Right lobe of liver (tissue), 6 donors: Measurements from ENCODE around the gene PCYT1B. TPM values are rescaled to one million over a fixed set of nuclear protein-coding genes. Genes with fewer than 3 reads are reported as not detected.

Experiments
- ATAC-seq, 4 donors: fragments of 200-7000 bp; cut with Tn5 transposase; one replicate each; pipeline ENCODE4 v1.9.1; 2020; ENCODE audit warnings: mild to moderate bottlenecking in 4 of 4, moderate library complexity in 4 of 4
- DNase-seq, 3 donors: peaks; one replicate each; pipeline ENCODE4 v3.0.0-alpha.2; 2020
- H3K27ac ChIP-seq, 3 donors: fragments of 200-600 bp; one replicate each; pipeline ENCODE4 v1.8.0; 2022
- H3K27me3 ChIP-seq, 2 donors: fragments of 200-600 bp; one replicate each; pipeline ENCODE4 v1.8.0; 2022
- H3K36me3 ChIP-seq, 4 donors: fragments of 200-600 bp; sonication (generic) in 1 of 4; one replicate each; pipeline versions ENCODE4 v1.5.1 to v1.8.0; 2017 to 2022; ENCODE audit warnings: control low read depth in 1 of 4
- H3K4me1 ChIP-seq, 4 donors: fragments of 200-600 bp; sonication (generic) in 1 of 4; one replicate each; pipeline versions ENCODE4 v1.5.1 to v1.8.0; 2017 to 2022; ENCODE audit warnings: control low read depth in 1 of 4
- H3K4me3 ChIP-seq, 3 donors: fragments of 200-600 bp; one replicate each; pipeline ENCODE4 v1.8.0; 2022
- H3K9me3 ChIP-seq, 4 donors: fragments of 200-600 bp; sonication (generic) in 1 of 4; one replicate each; pipeline versions ENCODE4 v1.5.1 to v1.8.0; 2017 to 2022; ENCODE audit warnings: control low read depth in 1 of 4
- CTCF ChIP-seq, 4 donors: fragments of 200-600 bp in 3 of 4; fragments of 450-650 bp in 1 of 4; IDR thresholded peaks; one replicate each; pipeline versions ENCODE4 v1.5.1 to v1.8.0; 2016 to 2022; ENCODE audit warnings: antibody characterized with exemption in 4 of 4, mild to moderate bottlenecking in 2 of 4
- POLR2A ChIP-seq: fragments of 450-650 bp; IDR thresholded peaks from one replicate; pipeline ENCODE4 v1.6.1; 2017; ENCODE audit warnings: antibody characterized with exemption, mild to moderate bottlenecking
- WGBS: methylation state at CpG from one replicate; pipeline ENCODE4 v1.1.6; 2018; ENCODE audit warnings: low coverage, low lambda C conversion rate; ENCODE audit not compliant: insufficient coverage; ENCODE audit errors: missing lambda C conversion rate; 5-methylcytosine and 5-hydroxymethylcytosine counted together
- intact Hi-C, 2 donors: fragments of 100-400 bp; cut with DNase I; formaldehyde crosslinking; loops; one replicate each; pipeline versions ENCODE4 v1.11.2 to v1.14.1; 2022
- total RNA-seq, 6 experiments: library from RNA; depleted of rRNA in 2 of 6; stranded (reverse); fragments of >200 nt in 2 of 6; fragmentation: NEBNext Ultra II Directional in 3 of 6; extraction: Animal tissue kit (Norgen Biotek cat#: 25700) in 3 of 6; gene quantifications; one replicate each; pipeline versions ENCODE4 v1.1.0 to v1.2.4, GENCODE V29; 2016 to 2023
- donor health status: DM: no; HTN: yes; CAD: no.
- donor health status: DM: no; HTN: no; CAD: no.
- donor health status: DM: no; HTN: no; CAD: no.
- donor health status: DM: no; HTN: yes; CAD: no.
- donor health status: DM: no; HTN: yes; CAD: no.

PCYT1B gene
- total RNA-seq, 6 experiments from 2014 or later = 0.04 to 0.20 (median 0.08) TPM; not detected in 2

GRCh38 chrX:24651783-24652182 is 4.6 kb upstream of the PCYT1B start:
- Histone ChIP-seq H3K4me3 (no peak overlapping the region), H3K36me3 (no peaks in the 10 kb centered on the region), H3K9me3 (no peaks in the 10 kb centered on the region), H3K4me1 (no peaks in the 10 kb centered on the region), H3K27me3 (no peaks in the 10 kb centered on the region), H3K27ac (no peak overlapping the region)
- 71% methylated on average over 2 of the region's 2 CpGs for WGBS
- intact Hi-C loops = no loop called here
- TF ChIP-seq POLR2A (no peak), CTCF (IDR thresholded peaks at IDR 0.05) (no peak)
- no peak for ATAC-seq
- no peak for DNase-seq

GRCh38 chrX:24648495-24648894 is 1.3 kb upstream of the PCYT1B start:
- H3K9me3 ChIP-seq = no peaks in the 10 kb centered on the region
- H3K4me1 ChIP-seq = no peaks in the 10 kb centered on the region
- intact Hi-C loops = no loop called here
- WGBS = 51% methylated on average over 6 of the region's 6 CpGs
- no peaks in the 10 kb centered on the region for H3K36me3 ChIP-seq
- no peak overlapping the region for H3K27ac ChIP-seq
- H3K4me3 ChIP-seq = no peak overlapping the region
- H3K27me3 ChIP-seq = no peaks in the 10 kb centered on the region
- no peak for DNase-seq
- TF ChIP-seq POLR2A = no peak
- TF ChIP-seq CTCF (IDR thresholded peaks at IDR 0.05) = no peak
- no peak for ATAC-seq

GRCh38 chrX:24646745-24647182 is 383 bp downstream of the PCYT1B start:
- no peaks in the 10 kb centered on the region for H3K36me3 ChIP-seq
- intact Hi-C loops = no loop called here
- no peaks in the 10 kb centered on the region for H3K4me1 ChIP-seq
- no peak overlapping the region for H3K27ac ChIP-seq
- WGBS = 17% methylated on average over 13 of the region's 13 CpGs
- no peak overlapping the region for H3K4me3 ChIP-seq
- no peaks in the 10 kb centered on the region for H3K27me3 ChIP-seq
- no peaks in the 10 kb centered on the region for H3K9me3 ChIP-seq
- peak in 1 of 4 donors; percentile 27 for ATAC-seq
- DNase-seq = no peak
- no peak for TF ChIP-seq CTCF (IDR thresholded peaks at IDR 0.05)
- no peak for TF ChIP-seq POLR2A

GRCh38 chrX:24646006-24646405 is 1.1 kb downstream of the PCYT1B start:
- WGBS = 29% methylated on average over 10 of the region's 10 CpGs
- H3K4me3 ChIP-seq = no peak overlapping the region

More at GRCh38 chrX:24646006-24646405, 1.1 kb downstream of the PCYT1B start:
- TF ChIP-seq POLR2A = no peak
- no peak for TF ChIP-seq CTCF (IDR thresholded peaks at IDR 0.05)
- no peaks in the 10 kb centered on the region for H3K27me3 ChIP-seq
- no peaks in the 10 kb centered on the region for H3K9me3 ChIP-seq
- ATAC-seq (no peak), DNase-seq (no peak)
- no peak overlapping the region for H3K27ac ChIP-seq
- intact Hi-C loops = no loop called here
- H3K36me3 ChIP-seq = no peaks in the 10 kb centered on the region
- H3K4me1 ChIP-seq = no peaks in the 10 kb centered on the region
